Activated CD8-positive, alpha-beta memory T cell treated with anti-CD3 and anti-CD28 coated beads, Interleukin-2, amount 50 U/mL, for 48 hours (primary cell): ENCODE measurements around the gene GRID2.

Source experiments
- DNase-seq: peaks from one replicate; pipeline ENCODE4 v3.0.0-alpha.2; 2020

The GRID2 gene

GRCh38 chr4:92535599-92535998 lies 231.8 kb downstream of the GRID2 start:
- DNase-seq: no peak

- DNase-seq: no peak
Measured at GRCh38 chr4:92551616-92552015, 247.8 kb downstream of the GRID2 start.

DNA sequence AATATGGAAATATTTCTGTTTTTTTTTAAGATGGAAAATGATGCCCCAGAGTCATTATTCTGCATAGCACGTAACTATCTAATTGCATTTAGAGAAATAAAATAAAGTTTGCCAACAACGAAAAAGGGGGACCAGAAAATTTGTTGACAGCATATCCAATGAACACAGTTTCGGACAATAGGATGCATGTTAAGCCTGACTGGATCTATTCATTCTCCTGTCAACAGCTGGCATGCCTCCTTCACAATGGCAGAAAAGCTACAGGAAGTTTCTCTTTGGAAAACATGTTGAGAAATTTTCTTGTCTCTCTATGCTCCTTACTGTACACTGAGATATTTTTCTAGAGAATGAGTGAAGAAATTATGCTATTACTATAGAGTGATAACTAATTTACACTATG lies 262.5 kb downstream of the GRID2 start:
- no peak for DNase-seq

- no peak for DNase-seq
Measured at GRCh38 chr4:92580816-92581215, 277.1 kb downstream of the GRID2 start.

- DNase-seq: no peak
Measured at GRCh38 chr4:92599044-92599443, 295.3 kb downstream of the GRID2 start.

DNA sequence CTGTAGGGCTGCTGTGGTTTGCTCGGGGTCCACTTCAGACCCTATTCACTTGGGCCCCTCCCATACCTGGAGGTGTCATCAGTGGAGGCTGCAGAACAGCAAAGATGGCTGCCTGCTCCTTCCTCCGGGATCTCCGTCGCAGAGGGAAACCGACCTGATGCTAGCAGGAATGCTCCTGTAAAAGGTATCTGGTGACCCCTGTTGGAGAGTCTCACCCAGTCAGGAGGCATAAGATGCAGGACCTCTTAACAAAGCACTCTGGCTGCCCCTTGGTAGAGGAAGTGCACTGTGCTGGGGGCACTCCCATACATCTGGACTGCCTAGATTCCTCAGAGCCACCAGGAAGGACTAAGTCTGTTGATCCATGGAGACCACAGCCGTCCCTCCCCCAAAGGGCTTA lies 296.9 kb downstream of the GRID2 start:
- DNase-seq: no peak

- no peak for DNase-seq
Measured at GRCh38 chr4:92606227-92606626, 302.5 kb downstream of the GRID2 start.

DNA sequence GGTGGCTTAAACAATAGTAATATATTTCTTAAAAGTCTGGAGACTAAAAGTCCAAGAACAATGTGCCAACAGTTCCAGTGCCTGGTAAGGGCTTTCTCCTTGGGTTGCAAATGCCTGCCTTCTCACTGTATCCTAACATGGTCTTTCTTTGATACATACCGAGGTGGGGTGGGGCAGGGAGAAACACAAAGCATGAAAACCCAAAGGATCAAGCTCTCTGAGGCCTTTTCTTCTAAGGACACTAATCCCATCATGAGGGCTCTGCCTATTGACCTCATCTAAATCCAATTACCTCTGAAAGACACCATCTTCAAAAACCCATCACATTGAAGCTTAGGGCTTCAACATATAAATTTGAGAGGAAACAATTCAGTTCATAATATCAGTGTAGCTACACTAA lies 311.3 kb downstream of the GRID2 start:
- no peak for DNase-seq

DNA sequence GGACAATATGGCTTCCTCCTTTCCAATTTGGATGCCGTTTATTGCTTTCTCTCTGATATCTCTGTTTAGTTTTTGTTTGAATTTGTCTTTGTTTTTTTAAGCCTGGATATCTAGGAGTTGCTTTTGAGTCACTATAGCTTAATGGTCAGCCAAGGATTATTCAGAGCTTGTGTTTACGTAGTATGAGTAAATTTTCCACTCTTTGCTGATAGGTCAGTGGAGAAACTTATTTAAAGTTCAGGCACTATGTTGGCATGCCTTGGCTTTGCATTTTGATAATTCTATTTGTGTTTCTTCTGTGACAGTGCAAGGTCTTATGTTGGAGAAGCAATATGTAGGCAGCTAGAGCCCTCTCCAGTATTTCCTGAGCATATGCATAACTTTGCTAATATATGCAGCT lies 315.2 kb downstream of the GRID2 start:
- DNase-seq: no peak

GRCh38 chr4:92629302-92629701 lies 325.5 kb downstream of the GRID2 start:
- DNase-seq: no peak

DNA sequence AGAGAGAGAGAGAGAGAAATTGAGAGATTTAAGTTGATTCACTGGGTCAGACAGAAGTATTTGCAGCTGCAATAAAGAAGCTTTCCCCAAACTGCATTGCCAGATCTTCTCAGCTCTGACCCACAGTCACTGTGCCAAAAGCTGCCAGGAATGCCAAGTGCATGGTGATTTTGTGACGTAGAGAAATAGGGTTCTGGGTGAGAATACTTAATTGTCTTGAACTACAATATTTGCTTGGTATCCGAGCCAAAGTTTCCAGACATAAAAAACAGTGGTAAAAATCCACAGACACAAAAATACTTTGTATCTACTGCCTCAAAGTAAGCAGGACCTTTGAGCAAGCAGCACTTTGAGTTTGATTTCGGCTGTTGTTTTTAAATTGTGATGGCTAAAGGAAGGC lies 331.1 kb downstream of the GRID2 start:
- no peak for DNase-seq

- no peak for DNase-seq
Measured at GRCh38 chr4:92636038-92636806, 332.5 kb downstream of the GRID2 start.

DNA sequence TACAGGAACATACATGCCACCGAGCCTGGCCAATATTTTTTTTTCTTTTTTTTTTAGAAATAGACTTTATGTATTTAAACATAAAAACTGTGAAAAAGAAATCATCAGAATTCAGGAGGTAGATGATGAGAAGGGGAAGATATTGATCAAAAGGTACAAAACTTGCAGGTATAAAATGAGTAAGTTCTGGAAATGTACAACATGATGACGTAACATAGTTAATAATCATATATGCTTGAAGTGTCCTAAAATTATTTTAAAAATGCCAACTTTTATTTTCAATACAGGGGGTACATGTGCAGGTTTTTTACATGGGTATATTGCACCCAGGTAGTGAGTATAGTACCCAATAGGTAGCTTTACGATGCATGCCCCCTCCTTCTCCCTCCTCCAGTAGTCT lies 337.6 kb downstream of the GRID2 start:
- no peak for DNase-seq

GRCh38 chr4:92646826-92647225 lies 343.1 kb downstream of the GRID2 start:
- no peak for DNase-seq

- DNase-seq: no peak
Measured at GRCh38 chr4:92651536-92651935, 347.8 kb downstream of the GRID2 start.

DNA sequence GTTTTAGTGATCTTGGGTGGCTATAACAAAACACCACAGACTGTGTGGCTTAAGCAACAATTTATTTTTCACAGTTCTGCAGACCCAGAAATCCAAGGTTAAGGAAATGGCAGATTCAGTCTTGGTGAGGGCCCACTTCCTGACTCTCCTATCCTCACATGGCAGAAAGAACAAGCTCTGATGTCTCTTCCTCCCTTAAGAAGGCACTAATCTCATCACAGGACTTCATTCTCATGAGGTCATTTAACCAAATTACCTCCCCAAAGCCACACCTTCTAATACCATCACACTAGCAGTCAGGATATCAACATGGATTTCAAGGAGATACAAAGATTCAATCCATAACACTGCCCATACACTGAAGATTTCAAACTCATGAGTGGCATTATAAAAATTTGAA lies 350.3 kb downstream of the GRID2 start:
- no peak for DNase-seq

DNA sequence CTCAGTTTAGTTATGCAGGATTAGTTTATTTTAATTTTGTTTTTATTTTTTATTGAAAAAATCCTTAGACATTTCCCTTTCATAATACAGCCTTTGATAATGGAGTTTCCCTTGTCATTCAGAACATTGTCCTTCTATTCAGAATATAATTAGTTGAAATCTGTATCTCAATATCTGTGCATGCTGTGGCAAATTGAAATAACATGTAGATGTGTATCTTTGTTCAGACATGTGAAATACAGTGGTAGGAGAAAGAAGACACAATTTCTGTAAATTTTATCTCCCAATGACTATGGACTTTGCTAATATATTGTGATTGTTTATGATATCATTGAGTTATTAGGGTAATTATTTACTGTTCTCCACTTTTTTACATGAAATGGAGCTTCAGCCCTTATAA lies 353.9 kb downstream of the GRID2 start:
- no peak for DNase-seq

GRCh38 chr4:92658318-92658717 lies 354.6 kb downstream of the GRID2 start:
- no peak for DNase-seq

- DNase-seq: no peak
Measured at GRCh38 chr4:92677805-92678204, 374.0 kb downstream of the GRID2 start.

DNA sequence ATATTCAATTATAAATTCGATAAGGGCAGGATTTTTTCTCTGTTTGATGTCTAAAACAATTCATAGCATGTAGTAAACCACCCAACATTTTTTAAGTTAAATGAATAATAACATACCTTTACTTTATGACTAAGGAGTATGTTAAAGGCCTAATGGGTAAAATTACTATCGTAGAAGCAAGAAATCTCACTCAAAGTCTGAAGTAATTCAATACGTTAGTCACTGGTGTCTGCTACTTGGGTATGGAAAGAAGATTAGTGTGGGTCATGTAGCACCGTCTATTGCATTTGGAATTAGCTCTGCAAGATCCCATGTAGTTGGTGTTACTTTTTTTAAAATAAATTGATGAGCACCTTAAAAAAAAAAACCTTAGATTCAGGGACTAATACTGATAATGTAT lies 374.5 kb downstream of the GRID2 start:
- DNase-seq: no peak

DNA sequence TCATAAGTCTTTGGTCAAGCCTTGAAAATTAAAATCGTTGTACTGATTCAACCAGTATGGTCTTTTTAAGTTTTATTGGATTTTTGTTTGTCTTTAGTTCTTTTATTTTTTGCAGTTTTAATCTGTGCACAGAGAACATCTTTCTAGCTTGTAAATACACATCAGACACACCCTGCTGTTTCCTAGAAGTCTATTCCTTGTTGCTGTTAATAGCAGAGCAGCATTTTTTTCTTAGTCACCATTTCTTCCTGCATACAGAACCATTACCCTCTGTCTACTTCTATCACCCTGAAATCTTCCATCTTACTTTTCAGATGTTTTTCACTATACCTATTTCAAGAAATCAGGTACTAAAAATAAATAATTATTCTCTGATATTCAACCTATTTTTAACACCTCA lies 375.4 kb downstream of the GRID2 start:
- no peak for DNase-seq

DNA sequence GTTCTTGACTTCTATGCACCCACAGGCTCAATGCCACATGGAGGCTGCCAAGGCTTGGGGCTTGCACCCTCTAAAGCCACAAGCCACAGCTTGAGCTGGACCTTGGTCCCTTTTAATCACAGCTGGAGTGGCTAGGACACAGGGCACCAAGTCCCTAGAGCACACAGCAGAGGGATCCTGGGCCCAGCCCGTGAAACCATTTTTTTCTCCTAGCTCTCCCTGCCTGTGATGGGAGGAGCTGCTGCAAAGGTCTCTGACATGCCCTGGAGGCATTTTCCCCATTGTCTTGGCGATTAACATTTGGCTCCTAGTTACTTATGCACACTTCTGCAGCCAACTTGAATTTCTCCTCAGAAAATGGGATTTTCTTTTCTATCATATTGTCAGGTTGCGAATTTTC lies 410.9 kb downstream of the GRID2 start:
- no peak for DNase-seq

GRCh38 chr4:92733231-92733630 lies 429.5 kb downstream of the GRID2 start:
- no peak for DNase-seq

DNA sequence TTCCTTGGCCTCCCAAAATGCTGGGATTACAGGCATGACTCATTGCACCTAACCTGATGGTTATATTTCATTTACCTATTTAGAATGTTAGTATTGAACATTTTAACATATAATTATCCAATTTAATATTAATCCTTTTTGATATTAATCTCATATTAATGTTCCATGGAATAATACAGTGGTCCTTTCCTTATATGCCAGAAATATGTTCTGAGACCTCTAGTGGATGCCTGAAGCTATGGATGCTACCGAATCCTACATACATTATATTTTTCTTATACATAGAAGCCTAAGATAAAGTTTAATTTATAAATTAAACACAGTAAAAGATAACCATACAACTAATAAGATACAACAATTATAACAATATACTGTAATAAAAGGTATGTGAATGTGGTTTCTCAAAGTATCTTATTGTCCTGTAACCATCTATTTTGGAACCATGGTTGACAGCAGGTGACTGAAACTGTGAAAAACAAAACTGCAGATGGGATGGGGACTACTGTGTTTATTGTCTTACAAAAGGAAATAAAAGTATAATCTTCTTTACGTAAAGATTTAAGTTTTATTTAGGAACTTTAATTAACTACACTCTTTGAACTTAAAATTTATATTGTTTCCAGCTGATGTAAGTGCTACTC lies 431.4 kb downstream of the GRID2 start:
- DNase-seq: no peak

- no peak for DNase-seq
Measured at GRCh38 chr4:92760433-92760832, 456.7 kb downstream of the GRID2 start.
